Heart left ventricle (tissue), 16 donors: ENCODE data around the gene CFAP73. TPM values are rescaled to one million over a fixed set of nuclear protein-coding genes. Genes with fewer than 3 reads are reported as not detected.

Experiments used
- ATAC-seq, 4 donors: fragments of 200-7000 bp; cut with Tn5 transposase; one replicate each; pipeline ENCODE4 v1.9.1; 2020 to 2022; ENCODE audit warnings: moderate library complexity in 4 of 4, mild to moderate bottlenecking in 3 of 4, moderate number of reproducible peaks in 1 of 4
- DNase-seq, 5 donors: peaks; one replicate each; pipeline ENCODE4 v3.0.0-alpha.2; 2020
- H3K27ac ChIP-seq, 12 donors: fragments of 200-600 bp; sonication (generic) in 4 of 12; one replicate each; pipeline versions ENCODE4 v1.5.0 to v1.8.0; 2016 to 2022; ENCODE audit warnings: mild to moderate bottlenecking in 2 of 12
- H3K27me3 ChIP-seq, 9 donors: fragments of 200-600 bp; sonication (generic) in 2 of 9; one replicate each; pipeline versions ENCODE4 v1.5.1 to v1.8.0; 2016 to 2022; ENCODE audit warnings: mild to moderate bottlenecking in 3 of 9
- H3K36me3 ChIP-seq, 9 donors: fragments of 200-600 bp; sonication (generic) in 2 of 9; one replicate each; pipeline versions ENCODE4 v1.5.0 to v1.8.0; 2018 to 2022; ENCODE audit warnings: mild to moderate bottlenecking in 2 of 9
- H3K4me1 ChIP-seq, 12 donors: fragments of 200-600 bp; sonication (generic) in 4 of 12; one replicate each; pipeline versions ENCODE4 v1.5.0 to v1.8.0; 2016 to 2022; ENCODE audit warnings: mild to moderate bottlenecking in 3 of 12
- H3K4me3 ChIP-seq, 12 donors: fragments of 200-600 bp; sonication (generic) in 4 of 12; one replicate each; pipeline versions ENCODE4 v1.5.0 to v1.8.0; 2017 to 2022; ENCODE audit warnings: mild to moderate bottlenecking in 9 of 12, moderate library complexity in 4 of 12
- H3K9me3 ChIP-seq, 12 donors: fragments of 200-600 bp; sonication (generic) in 4 of 12; one replicate each; pipeline versions ENCODE4 v1.5.0 to v1.8.0; 2016 to 2022; ENCODE audit warnings: mild to moderate bottlenecking in 1 of 12
- POLR2A ChIP-seq, 2 donors: fragments of 450-650 bp; IDR thresholded peaks; one replicate each; pipeline ENCODE4 v1.6.1; 2017; ENCODE audit warnings: antibody characterized with exemption in 2 of 2, mild to moderate bottlenecking in 2 of 2, moderate library complexity in 2 of 2
- WGBS, 4 donors: extraction: QIAGEN DNeasy Blood & Tissue Kit in 2 of 4; methylation state at CpG; one replicate each; pipeline versions ENCODE4 v1.1.5 to v1.1.7; 2013 to 2018; 5-methylcytosine and 5-hydroxymethylcytosine counted together
- intact Hi-C, 10 donors: fragments of 100-400 bp; cut with DNase I; formaldehyde crosslinking; loops; one replicate each; pipeline versions ENCODE4 v1.11.1 to v1.14.2; 2022
- microRNA-seq, 4 donors: library from miRNA; unstranded; fragments of <30 nt; microRNA quantifications; one replicate each; pipeline versions ENCODE4 to v1.2.0, GENCODE V29; 2017 to 2020
- polyA plus RNA-seq, 2 donors: library from polyadenylated mRNA; stranded (reverse); fragments of 200-250 nt; gene quantifications; one replicate each; pipeline ENCODE4 v1.2.3, GENCODE V29; 2013
- total RNA-seq, 9 donors: library from RNA; depleted of rRNA in 2 of 9; stranded (reverse); fragments of >200 nt in 2 of 9; fragmentation: NEBNext Ultra II Directional in 3 of 9; extraction: Animal tissue kit (Norgen Biotek cat#: 25700) in 3 of 9; gene quantifications; one replicate each; pipeline versions ENCODE4 v1.1.0 to v1.2.4, GENCODE V29; 2016 to 2023
- TF ChIP-seq, protein P1 (sequence below), 12 donors: fragments of 200-600 bp; sonication (generic) in 4 of 12; IDR thresholded peaks; one replicate each; pipeline versions ENCODE4 v1.5.0 to v1.8.0; 2018 to 2022; ENCODE audit warnings: antibody characterized with exemption in 12 of 12, mild to moderate bottlenecking in 5 of 12
- donor health status: ischemic (EF 13 %, LVEDD 7.1; RV severe dilation, severe dysfunction).
- donor health status: healthy with polysubstance abuse.
- donor health status: DM: no; HTN: yes; CAD: no.
- donor health status: DM: no; HTN: no; CAD: no.
- donor health status: ischemic (EF 25% LVEDD 6.9; RV normal size, moderate dysfunction).
- donor health status: ischemic (EF 25% LVEDD 5.7; RV mildly dilated, moderate dysfunction).
- donor health status: healthy.
- donor health status: DM: yes; HTN: yes; CAD: no.
- donor health status: ischemic (EF 35%, LVEDD 5.7; RV mildly dilated, moderate dysfunction).
- donor health status: nonischemic (EF 11% LVEDD 7.7; RV severe dilation, severe dysfunction).
- donor health status: DM: yes; HTN: yes; CAD: no.
- donor health status: PGD.
- donor health status: ischemic (EF 29% LVEDD 5.4; RV normal size, mild dysfunction).
- donor health status: nonischemic (EF 23%, LVEDD 6.1; RV moderate dilation, normal function).

Gene CFAP73
- total and polyA plus RNA-seq, 11 donors = 0.04 to 0.11 TPM; not detected in 9

DNA sequence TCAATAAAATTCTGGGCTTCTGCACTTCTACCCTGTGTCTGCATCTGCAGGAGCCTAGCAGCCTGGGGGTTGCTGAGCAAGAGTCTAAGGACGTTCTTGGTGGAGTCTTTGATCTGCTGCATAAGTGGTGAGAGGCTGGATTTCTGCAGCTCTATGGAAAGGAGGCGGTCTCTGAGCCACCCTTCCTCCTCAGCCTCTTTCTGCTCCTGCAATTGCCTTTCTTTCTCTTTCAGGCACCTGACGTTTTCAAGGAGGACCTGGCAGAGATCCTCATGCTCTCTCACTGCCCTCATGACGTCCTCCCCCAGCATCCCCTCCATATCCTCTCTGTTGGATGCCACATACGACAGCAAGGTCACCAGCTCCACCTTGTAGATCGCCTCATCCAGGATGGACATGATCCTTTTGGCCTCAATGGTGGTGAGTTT is 58.1 kb downstream of the CFAP73 start:
- intact Hi-C loops = loop anchor here in 1 of 10 donors (10.0 kb wide), 1 partner anchor 217 kb away; the partner anchor contains the start of gene SDSL
- H3K4me3 ChIP-seq = no peak overlapping the region
- peaks cover 0 to 68% (median 10%) of the 10 kb centered on the region in 12 donors for H3K4me1 ChIP-seq
- no peaks in the 10 kb centered on the region for H3K36me3 ChIP-seq
- DNase-seq (no peak), ATAC-seq (peak in 1 of 4 donors; percentile 5)
- 67 to 80% (median 77%) methylated on average over 6 of the region's 6 CpGs for WGBS, 4 donors
- peak overlapping the region in 4 of 12 donors; percentile 39 to 91 (median 75) for H3K27ac ChIP-seq
- H3K27me3 ChIP-seq = no peaks in the 10 kb centered on the region
- TF ChIP-seq, protein P1, sequence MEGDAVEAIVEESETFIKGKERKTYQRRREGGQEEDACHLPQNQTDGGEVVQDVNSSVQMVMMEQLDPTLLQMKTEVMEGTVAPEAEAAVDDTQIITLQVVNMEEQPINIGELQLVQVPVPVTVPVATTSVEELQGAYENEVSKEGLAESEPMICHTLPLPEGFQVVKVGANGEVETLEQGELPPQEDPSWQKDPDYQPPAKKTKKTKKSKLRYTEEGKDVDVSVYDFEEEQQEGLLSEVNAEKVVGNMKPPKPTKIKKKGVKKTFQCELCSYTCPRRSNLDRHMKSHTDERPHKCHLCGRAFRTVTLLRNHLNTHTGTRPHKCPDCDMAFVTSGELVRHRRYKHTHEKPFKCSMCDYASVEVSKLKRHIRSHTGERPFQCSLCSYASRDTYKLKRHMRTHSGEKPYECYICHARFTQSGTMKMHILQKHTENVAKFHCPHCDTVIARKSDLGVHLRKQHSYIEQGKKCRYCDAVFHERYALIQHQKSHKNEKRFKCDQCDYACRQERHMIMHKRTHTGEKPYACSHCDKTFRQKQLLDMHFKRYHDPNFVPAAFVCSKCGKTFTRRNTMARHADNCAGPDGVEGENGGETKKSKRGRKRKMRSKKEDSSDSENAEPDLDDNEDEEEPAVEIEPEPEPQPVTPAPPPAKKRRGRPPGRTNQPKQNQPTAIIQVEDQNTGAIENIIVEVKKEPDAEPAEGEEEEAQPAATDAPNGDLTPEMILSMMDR (IDR thresholded peaks at IDR 0.05) = no peak
- TF ChIP-seq POLR2A (IDR thresholded peaks at IDR 0.05) = no peak
- no peaks in the 10 kb centered on the region for H3K9me3 ChIP-seq

DNA sequence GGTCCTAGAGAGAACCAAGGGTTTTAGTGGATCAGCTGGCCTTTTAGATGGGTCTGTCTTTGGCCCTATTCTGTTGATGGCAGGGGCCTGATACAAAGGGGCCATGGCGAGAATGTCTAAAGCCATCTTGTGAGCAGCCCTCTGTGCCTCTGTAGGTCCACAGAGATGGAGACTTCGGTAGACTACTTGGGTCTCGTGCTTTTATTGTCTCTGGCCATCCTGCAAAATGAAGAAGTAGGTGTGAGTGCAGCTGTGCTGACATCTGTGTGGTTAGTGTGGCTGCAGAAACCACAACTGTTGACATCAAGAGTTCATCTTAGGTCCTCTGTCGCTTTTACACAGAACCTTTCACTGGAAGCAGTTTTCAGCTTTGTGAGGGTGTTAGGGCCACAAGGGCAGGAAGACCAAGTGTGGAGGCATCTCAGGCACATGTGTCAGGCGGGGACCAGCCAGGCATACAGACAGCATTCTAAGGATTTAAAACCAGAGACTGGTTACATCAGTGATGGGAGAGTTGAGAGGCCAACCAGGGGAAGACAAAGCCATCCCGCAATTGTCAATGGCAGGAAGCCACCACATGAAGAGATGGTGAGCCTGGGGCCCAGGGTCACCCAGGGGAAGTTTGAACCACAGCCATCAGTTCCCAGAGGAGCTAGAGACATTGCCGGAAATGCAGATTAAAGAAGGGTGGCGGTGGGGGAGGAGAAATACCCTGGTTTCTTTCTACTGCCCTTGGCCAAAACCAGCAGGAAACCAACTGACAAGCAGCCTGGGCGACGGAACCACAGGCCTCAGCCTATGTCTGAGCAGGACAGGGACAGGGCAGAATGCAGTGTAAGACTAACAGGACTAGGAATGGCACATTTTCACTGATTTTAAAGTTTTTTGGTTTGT is 58.8 kb downstream of the CFAP73 start:
- H3K36me3 ChIP-seq = no peaks in the 10 kb centered on the region
- no peaks in the 10 kb centered on the region for H3K27me3 ChIP-seq
- intact Hi-C loops = loop anchor here in 1 of 10 donors (10.0 kb wide), 1 partner anchor 217 kb away; the partner anchor contains the start of gene SDSL
- DNase-seq (peak; percentile 61 to 75 (median 70)), ATAC-seq (peak; percentile 66 to 86 (median 80))
- TF ChIP-seq, protein P1 (IDR thresholded peaks at IDR 0.05) = no peak
- TF ChIP-seq POLR2A (IDR thresholded peaks at IDR 0.05) = no peak
- H3K27ac ChIP-seq = peak overlapping the region in 11 of 12 donors; percentile 11 to 91 (median 65)
- peak overlapping the region in 1 of 12 donors; percentile 25 for H3K4me3 ChIP-seq
- H3K4me1 ChIP-seq = peaks cover 0 to 69% (median 10%) of the 10 kb centered on the region in 12 donors
- WGBS, 4 donors = 49 to 64% (median 53%) methylated on average over 10 of the region's 10 CpGs
- H3K9me3 ChIP-seq = no peaks in the 10 kb centered on the region

Small RNA genes lying within 50 kb of the gene (microRNA-seq; reads per million reads assigned to microRNA genes)
- gene MIR7106 = 0 to 0.06 (median 0) reads per million in 4 donors

Other genes with a start within 250 kb of the CFAP73 start
- 10 to 100 TPM in 4 of 9 donors, 1 to 10 TPM in 5; 4.1 to 34.8 (median 8.0) TPM for gene OAS1, start 242.8 kb upstream of the CFAP73 start, total RNA-seq
- gene OAS1, start 242.8 kb upstream of the CFAP73 start, polyA plus RNA-seq = 1 to 10 TPM; 4.1 to 5.8 TPM
- gene OAS3, start 211.2 kb upstream of the CFAP73 start, total RNA-seq = 10 to 100 TPM in 4 of 9 donors, 1 to 10 TPM in 5; 5.7 to 45.1 (median 10.0) TPM
- 1 to 10 TPM; 4.1 to 4.6 TPM for gene OAS3, start 211.2 kb upstream of the CFAP73 start, polyA plus RNA-seq
- gene OAS2, start 171.2 kb upstream of the CFAP73 start, total RNA-seq = 10 to 100 TPM in 4 of 9 donors, 1 to 10 TPM in 5; 6.0 to 46.1 (median 9.8) TPM
- gene OAS2, start 171.2 kb upstream of the CFAP73 start, polyA plus RNA-seq = 1 to 10 TPM; 3.8 to 4.2 TPM
- 1 to 10 TPM; 1.2 to 3.2 (median 2.4) TPM for gene DTX1, start 93.0 kb upstream of the CFAP73 start, total RNA-seq
- 1 to 10 TPM in 1 of 2 donors, under 1 TPM in 1; 0.50 to 1.2 TPM for gene DTX1, start 93.0 kb upstream of the CFAP73 start, polyA plus RNA-seq
- gene RASAL1, start 14.0 kb upstream of the CFAP73 start, total RNA-seq = not detected
- not detected for gene RASAL1, start 14.0 kb upstream of the CFAP73 start, polyA plus RNA-seq
- 10 to 100 TPM; 28.2 to 60.2 (median 38.2) TPM for gene DDX54, start 35.8 kb downstream of the CFAP73 start, total RNA-seq
- gene DDX54, start 35.8 kb downstream of the CFAP73 start, polyA plus RNA-seq = 10 to 100 TPM; 23.4 to 53.2 TPM
- gene RITA1, start 36.0 kb downstream of the CFAP73 start, total RNA-seq = 10 to 100 TPM; 13.3 to 30.7 (median 16.0) TPM
- gene RITA1, start 36.0 kb downstream of the CFAP73 start, polyA plus RNA-seq = 10 to 100 TPM; 10.4 to 12.9 TPM
- 100 to 1,000 TPM in 4 of 9 donors, 10 to 100 TPM in 5; 52.1 to 136 (median 92.0) TPM for gene TPCN1, start 71.7 kb downstream of the CFAP73 start, total RNA-seq
- 10 to 100 TPM; 22.6 to 75.1 TPM for gene TPCN1, start 71.7 kb downstream of the CFAP73 start, polyA plus RNA-seq
- gene SLC8B1, start 185.4 kb downstream of the CFAP73 start, total RNA-seq = 10 to 100 TPM in 8 of 9 donors, 1 to 10 TPM in 1; 9.7 to 33.2 (median 12.3) TPM
- 1 to 10 TPM; 8.8 to 8.9 TPM for gene SLC8B1, start 185.4 kb downstream of the CFAP73 start, polyA plus RNA-seq
- gene PLBD2, start 208.9 kb downstream of the CFAP73 start, total RNA-seq = 10 to 100 TPM; 28.8 to 66.6 (median 33.6) TPM
- gene PLBD2, start 208.9 kb downstream of the CFAP73 start, polyA plus RNA-seq = 10 to 100 TPM; 15.6 to 17.5 TPM